Occipital lobe (tissue), 2 donors: ENCODE data around the gene GPHA2. TPM values are rescaled to one million over a fixed set of nuclear protein-coding genes. Genes with fewer than 3 reads are reported as not detected.
"Not testable (repeated sequence)": the region's sequence is repeated elsewhere in the genome, so short reads cannot be mapped to it uniquely, and the experiment has no call there.

Experiments used
- DNase-seq: peaks from one replicate; lab custom pipeline; 2025; lab: John Stamatoyannopoulos, UW
- total RNA-seq: library from RNA; depleted of rRNA; stranded (reverse); fragments of >200 nt; gene quantifications from one replicate; pipeline ENCODE4 v1.2.3, GENCODE V29; 2014

Gene GPHA2, protein sequence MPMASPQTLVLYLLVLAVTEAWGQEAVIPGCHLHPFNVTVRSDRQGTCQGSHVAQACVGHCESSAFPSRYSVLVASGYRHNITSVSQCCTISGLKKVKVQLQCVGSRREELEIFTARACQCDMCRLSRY
- not detected for total RNA-seq

DNA sequence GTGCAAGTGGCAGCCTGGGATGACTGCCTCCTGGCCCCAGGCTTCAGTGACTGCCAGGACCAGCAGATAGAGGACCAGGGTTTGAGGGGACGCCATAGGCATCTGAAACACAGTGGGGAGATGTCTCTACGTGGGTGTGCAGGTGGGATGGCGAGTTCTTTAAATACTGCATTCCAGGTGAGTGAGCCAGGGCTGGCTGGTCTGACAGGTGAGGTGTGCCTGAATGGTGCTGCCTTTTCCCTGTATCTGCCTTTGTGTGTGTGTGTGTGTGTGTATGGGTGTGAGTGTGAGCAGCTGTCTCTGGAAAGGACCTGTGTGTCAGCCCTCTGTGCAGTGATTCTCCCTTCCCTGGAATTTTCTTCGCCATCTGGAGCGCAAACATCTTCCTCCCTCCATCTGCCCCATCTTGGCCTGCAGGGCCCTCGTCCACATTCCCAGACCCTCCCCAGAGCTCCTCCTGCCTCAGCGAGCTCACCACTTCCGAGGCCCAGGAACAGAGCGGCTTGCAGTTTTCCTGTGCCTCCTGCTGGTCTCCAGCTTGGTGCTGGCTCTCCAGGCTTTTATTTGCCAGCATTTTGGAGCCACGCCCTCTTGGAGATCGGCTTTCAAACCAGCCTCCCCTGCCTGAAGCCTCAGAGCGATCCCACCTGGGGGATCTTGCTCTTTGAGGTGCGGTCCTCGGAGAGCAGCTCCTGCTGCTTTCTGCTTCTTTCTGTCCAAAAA is at the start of gene GPHA2:
Gene GPHA2, minus strand, starts transcription at position 535 of the 723 bp plus-strand sequence. Its CDS starts 433 bp downstream, at position 102.
- no peak for DNase-seq

DNA sequence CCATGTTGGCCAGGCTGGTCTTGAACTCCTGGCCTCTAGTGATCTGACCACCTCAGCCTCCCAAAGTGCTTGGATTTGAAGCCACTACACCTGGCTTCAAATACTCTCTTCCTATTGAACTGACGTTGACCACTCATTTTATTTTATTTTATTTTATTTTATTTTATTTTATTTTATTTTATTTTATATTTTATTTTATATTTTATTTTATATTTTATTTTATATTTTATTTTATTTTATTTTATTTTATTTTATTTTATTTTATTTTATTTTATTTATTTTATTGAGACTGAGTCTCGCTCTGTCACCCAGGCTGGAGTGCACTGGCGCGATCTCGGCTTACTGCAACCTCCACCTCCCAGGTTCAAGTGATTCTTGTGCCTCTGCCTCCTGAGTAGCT is 47.6 kb upstream of the GPHA2 start:
- not testable (repeated sequence) for DNase-seq

DNA sequence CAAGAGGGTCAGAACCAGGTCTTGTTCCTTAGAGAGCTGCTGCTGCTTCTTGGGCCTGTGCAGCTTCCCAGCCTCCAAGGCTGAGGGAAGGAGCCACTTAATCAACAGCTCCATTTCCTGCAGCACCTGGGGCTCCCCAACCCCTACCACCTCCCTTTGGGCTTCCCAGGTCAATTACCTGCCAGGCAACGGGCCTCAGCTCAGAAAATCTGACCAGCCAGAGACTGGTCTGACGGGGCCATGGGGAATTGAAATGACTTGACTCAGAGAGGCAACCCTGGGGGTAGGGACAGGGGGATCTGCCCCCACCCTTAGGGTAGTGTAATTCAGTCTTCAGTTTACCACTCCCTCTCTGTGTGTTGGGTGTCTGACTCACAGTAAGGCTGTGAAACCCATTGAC is 41.0 kb upstream of the GPHA2 start:
- DNase-seq: no peak

DNA sequence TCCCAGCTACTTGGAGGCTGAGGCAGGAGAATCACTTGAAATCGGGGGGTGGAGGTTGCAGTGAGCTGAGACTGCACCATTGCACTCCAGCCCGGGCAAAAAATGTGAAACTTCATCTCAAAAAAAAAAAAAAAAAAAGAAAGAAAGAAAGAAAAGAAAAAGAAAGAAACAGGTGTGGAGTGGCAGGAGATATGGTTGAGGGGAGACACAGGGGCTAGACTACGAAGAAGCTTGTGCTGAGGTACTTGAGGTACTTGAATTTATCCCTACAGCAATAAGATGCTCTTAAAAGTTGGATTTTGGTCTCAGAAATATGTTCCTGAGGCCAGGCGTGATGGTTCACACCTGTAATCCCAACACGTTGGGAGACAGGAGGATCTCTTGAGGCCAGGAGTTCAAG is 38.4 kb upstream of the GPHA2 start:
- DNase-seq: no peak

DNA sequence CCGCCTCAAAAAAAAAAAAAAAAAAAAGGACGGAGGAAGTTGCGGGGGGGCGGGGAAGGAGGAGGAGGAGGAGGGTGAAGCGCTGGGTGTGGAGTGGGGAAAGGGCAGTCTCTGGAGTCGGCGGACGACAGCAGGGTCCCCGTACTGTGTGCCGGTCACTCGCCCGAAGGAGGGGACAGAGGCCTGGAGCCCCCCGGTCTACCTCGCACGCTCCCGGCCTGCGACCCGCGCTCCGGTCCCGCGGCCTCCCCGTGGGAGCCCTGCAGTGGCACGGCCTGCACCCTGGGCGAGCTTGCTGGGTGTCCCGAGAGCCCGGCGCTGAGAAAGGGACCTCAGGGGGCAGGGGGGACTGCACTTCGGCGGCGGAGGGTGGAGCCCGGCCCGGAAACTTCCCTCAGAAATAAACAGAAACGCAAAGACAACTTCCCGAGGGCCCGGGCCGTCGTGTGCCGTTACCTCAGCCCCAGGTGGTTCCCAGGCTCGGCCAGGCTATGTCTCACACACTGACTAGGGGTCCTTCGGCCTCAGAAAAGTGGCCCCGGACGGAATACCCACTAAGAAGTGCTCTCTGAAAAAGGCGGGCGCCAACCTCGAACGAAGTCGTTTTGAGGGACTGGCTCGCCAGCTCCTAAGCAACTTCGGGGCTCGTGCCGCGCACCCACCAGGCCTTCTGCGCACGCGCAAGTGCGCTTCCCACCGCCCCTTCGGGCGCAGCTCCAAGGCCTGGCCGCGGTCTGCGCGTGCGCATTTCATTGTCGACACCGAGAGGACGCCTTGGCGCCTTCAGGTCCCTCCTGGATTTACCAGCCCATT is 35.9 kb upstream of the GPHA2 start, which contains the start of gene MAJIN:
Gene MAJIN, minus strand, starts transcription at position 688 of the 813 bp plus-strand sequence. CDS start 12,703 bp downstream, outside the sequence.
- peak; percentile 27 for DNase-seq

DNA sequence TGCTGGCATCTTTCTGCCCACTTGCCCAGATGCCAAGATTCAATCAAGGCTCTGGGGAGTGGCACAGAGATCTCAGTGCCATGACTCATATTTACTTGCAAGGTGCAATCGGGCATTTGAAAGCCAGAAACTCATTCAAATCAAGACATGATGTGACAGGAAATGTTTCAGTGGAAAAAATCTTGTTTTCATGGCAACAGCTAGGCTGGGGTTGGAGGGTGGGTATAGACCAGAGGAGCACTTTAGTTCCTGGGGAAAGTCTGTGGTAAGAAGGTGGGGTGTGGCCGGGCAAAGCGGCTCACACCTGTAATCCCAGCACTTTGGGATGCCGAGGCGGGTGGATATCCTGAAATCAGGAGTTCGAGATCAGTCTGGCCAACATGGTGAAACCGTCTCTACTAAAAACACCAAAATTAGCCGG is 35.0 kb upstream of the GPHA2 start:
- DNase-seq: no peak

DNA sequence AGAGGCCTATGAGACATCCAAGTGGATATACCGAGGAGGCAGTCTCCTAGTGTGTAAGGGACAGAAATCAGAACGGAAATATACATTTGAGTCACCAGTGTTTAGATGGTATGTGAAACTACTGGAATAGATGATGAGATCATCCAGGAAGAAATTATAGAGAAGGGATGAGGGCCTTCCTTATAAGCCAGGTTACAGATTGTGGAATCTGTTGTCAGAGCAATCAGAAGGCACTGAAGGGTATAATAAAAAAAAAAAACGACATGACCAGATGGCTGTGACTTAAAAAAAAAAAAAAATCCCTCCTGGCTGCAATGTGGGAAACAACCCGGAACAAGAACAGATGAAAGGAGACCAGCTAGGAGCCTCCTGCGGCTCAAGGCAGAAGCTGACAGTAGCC is 33.5 kb upstream of the GPHA2 start:
- no peak for DNase-seq

DNA sequence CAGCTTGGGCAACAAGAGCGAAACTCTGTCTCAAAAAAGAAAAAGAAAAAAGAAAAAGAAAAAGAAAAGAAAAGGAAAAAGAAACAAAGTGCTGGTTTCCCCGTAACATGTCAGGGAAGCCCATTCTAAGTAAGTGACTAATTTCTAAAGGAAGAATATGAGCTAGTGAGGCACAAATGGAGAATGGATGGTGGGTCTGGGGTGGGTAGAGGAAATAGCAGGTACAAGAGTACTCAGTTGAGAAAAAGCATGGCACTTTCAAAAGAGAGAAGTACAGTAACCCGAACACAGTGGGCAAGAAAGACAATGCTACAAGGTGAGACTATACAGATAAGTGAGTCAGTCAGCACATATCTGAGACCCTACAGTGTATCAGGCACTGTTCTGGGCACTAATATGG is 31.7 kb upstream of the GPHA2 start:
- no peak for DNase-seq

DNA sequence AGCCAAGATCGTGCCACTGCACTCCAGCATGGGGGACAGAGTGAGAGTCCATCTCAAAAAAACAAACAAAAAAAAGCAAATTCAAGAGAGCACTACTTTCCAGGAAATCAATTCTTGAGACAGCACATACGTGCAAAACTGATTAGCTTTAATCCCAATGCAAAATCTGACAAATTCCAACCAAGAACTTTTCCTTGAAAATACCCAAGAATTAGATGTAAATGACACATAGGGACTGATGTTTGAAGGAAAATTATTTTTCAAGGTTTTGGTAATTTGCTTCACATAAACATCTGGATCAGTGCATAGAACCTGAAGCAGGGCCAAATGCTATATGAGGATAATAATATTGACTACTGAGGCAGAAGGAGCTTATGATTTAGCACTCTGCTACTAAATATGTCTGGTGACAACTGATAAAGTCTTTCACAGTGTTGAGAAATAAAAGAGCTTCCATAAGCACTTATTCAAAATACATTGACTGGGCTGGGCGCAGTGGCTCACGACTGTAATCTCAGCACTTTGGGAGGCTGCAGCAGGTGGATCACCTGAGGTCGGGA is 27.5 kb upstream of the GPHA2 start:
- DNase-seq: no peak

DNA sequence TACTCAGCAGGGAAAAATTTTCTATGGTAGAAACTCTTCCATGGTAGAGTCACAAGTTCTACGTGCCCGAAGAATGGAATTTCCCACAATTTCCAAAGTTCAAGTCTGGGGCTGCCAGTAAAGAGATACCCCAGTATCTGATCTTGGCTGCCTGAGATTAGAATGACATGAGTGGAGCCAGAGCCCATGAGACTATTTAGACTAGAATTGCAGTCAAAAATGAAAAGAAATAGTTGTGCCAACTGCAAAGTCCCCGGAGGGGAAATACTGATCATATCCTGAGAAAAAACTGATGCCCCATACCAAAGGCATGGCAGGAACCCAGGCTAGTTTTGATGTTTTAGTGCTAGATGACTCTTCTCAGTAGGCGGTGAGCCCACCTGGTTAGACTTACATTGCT is 25.0 kb upstream of the GPHA2 start:
- no peak for DNase-seq

DNA sequence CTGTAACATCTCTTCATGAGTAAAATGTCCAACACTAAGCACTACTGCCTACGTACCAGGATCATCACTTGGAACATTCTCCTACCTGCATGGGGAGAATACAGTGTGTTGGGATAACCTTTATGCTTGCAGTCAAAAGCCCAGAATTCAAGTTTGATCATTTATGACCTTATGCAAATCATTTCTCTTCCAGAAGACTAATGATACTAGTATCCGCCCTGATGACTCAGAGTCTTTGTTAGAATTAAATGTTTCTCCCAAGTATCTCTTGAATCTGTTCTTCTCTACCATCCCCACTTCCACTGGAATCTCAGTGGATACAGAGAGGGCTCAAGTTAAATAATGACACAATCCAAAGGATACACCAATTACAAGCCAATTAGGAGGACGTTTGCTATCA is 23.8 kb upstream of the GPHA2 start:
- no peak for DNase-seq

DNA sequence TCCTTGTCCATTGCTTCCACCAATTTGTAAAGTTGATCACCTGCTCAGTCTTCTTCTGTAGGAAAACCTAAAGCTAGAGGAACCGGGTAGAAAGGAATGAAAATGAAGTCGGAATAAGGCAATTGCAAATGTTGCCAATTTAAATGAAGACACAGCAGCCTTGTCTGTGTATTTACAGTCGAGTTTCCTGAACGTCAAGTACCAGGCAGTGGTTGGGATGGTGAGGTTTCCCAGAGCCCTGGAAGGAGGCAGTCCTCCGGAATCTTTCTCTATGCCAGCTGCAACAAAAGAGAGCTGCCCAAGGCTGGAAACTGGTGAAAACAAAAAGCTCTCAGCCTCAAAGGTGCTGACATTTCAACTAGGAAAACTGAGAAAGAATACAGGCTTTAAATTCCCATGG is 18.5 kb upstream of the GPHA2 start:
- no peak for DNase-seq

DNA sequence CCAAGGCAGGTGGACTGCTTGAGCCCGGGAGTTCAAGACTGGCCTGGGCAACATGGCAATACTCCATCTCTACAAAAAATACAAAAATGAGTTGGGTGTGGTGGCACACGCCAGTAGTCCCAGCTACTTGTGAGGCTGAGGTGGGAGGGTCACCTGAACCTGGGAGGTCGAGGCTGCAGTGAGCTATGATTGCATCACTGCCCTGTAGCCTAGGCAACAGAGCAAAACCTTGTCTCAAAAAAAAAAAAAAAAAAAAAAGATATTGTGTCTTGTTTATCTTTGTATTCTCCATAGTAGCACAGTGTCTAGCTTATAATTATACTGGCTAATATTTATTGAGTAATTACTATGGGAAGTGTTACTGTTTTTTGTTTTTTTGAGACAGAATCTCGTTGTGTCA is 15.8 kb upstream of the GPHA2 start:
- DNase-seq: no peak

DNA sequence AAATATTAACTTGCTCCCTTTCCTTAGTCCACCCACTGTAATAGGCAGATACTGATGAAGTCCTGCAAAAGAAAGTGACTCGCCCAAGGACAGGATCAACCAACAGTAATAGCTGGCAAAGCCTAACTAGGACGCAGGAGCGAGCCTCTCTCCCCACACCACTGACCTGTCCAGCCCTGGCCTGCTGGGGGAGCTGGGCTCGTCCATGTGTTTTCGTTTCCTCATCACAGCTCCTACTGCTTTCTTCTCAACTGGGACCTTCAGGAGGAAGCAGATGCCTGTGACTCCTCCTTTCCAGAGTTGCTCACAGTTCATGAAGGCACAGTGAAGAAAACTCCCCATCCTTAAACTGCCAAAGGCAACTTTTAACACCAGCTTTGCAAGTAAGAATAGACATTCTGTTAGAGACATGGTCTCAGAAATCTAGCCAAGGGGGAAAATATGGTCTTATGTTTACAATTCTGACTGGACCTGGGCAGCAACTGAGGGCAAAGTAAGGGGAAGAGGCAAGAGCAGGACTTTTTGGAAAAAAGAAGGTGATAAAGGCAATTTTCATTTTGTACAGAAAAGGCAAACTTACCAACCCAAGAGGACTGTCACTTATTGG is 11.6 kb upstream of the GPHA2 start:
- no peak for DNase-seq

DNA sequence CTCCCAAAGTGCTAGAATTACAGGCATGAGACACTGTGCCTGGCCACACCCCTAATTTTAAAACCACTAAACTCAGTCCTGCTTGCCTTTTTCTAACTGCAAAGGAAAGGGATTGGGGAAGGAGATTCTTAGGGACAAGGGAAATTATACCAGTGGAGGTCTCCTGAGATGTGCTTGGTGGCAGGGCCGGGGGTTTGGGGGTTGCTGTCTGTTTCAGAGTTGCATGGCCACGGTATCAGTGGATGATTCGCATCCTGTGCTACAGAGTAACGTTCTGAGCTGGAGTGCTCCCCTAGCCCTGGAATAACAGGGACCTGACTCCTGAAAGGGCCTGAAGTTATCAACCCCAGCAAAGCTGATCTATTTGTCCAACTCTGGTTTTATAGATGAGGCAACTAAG is 846 bp upstream of the GPHA2 start:
- DNase-seq: no peak

DNA sequence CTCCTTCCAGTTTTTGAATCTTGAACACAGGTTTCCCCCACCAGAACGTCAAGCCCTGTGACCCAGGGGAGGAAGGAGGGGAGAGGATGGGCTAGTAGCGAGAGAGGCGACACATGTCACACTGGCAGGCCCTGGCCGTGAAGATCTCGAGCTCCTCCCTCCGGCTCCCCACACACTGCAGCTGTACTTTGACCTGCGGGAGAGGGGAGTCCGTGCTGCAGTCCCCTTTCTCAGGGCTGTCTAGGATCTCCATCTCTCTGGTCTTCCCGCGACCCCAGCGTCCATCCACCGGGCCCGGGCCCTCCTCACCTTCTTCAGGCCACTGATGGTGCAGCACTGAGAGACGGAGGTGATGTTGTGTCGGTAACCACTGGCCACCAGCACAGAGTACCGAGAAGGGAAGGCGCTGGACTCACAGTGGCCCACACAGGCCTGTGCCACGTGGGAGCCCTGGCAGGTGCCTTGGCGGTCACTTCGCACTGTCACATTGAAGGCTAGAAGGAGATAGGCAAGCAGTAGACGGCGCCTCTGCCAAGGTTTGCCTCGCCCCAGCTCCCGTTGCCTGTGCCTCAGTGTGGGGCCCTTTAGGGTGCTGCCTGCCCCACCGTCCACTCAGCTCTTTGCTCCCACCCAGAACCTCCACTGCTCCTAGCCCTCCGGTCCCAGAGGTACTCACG is 873 bp downstream of the GPHA2 start:
- no peak for DNase-seq

DNA sequence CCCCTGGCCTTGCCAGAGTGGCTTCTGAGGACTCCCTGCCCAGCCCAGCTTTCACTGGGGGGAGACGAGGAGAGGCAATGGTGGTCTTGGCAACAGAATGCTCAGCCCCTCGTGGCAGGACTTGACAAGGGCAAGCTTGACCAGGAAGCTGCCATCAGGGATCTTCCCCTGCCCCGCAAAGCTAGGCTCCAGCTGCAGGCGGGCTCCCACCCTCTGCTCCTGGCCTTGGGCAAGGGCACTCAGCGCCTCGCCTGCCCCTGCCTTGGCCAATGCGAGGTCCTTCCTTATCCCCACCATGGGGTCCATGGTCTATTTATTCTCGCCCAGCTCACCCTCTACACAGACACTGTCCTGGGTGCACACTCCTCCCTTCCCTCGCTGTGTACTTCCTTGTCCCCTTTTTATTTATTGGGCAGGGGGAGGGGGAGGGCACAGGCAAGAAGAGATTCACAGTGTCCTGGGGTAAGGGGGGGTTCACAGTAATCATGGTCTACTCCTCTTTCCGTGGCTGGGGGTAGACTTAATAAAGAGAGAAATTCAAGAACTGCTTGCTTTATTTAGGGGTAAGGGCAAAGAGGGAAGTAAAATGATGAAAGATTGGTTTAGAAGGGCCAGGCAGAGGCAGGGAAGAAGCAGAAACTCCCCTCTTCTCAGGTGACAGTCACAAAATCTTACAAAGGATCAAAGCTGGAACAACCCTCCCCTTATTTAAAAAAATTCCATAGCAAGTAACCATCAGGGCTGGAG is 1.6 kb downstream of the GPHA2 start:
- DNase-seq: no peak

DNA sequence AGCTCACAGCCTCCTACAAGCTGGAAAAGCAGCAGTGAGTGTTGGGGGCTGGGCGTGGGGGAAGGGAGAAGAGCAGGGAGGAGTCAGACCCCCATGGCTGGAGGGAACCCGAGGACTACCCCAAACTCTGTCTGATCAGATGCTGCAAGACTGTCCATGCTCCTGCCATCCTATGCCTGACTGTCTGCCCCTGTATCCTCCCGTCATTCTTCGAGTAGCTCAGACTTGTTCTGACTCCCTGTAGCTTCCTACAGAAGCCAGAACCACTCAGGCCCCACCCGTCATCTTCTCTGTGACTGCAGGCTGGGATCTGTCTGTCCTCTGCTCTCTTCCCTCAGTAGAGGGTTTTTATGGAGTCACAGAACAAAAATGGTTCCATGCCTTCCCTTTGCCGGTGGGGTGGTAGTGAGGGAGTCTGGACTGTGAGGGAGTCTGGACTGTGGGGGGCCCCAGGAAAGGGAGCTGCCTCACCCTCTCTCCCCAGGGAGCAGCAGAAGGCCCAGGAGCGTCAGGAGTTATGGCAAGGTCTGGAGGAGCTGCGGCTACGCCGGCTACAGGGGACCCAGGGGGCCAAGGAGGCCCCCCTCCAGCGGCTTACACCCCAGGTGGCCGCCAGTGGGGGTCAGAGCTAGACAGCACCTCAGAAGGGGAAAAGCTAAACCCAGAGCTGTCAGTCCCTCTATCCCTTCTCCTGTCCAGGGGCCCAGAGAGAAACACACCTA is 2.3 kb downstream of the GPHA2 start:
- no peak for DNase-seq

DNA sequence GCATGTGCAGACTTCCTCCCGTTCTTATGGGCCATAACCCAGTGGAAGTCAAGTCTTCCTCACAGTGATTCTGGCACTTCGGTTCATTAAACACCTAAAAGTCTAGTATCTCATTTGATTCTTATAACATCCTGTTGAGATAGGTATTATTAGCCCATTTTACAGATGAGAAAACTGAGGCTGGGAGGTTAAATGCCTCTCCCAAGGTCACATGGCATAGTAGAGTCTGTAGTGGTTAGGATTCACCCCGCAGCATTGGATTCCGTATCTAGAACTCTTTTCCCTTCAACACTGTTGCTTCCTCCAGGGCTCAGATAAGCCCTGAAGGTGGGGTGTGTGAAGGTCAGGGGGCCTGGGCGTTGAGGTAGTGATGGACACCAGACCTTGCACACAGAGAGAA is 3.4 kb downstream of the GPHA2 start:
- DNase-seq: no peak

DNA sequence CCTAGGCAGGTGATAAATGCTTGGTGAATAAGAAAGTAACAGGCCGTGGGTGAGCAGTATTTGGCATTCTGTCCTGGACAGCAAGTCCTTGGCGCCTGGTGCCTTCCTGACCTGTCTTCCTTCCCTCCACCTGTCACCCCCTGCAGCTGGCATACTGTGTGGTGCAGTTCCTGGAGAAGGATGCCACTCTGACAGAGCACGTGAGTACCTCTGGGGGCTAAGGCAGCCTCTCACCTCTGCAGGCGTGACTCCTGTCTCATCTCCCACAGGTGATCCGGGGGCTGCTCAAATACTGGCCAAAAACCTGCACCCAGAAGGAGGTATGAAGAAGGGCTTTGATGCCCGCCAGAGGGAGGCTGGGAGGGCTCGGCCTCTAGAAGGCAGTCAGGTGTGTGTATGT is 4.4 kb downstream of the GPHA2 start:
- no peak for DNase-seq
